GM10248 (cell line): ENCODE results near the gene FIS1.
"Not testable (repeated sequence)": the region's sequence is repeated elsewhere in the genome, so short reads cannot be mapped to it uniquely, and the experiment has no call there.

Source experiments
- CTCF ChIA-PET: fragments of 300-600 bp; sonication (Branson Sonifier 250); formaldehyde crosslinking; extraction: SDS; loops from one replicate; lab custom pipeline; 2021; ENCODE audit warnings: antibody characterized with exemption; lab: Yijun Ruan, JAX
- POLR2A ChIA-PET: fragments of 350-650 bp; sonication (Branson Sonifier 250); formaldehyde crosslinking; extraction: SDS; loops from one replicate; lab custom pipeline; 2020; ENCODE audit warnings: antibody characterized with exemption; lab: Yijun Ruan, JAX
- DNase-seq: peaks from one replicate; pipeline ENCODE4 v3.0.0; 2012; ENCODE audit errors: extremely low spot score
- CTCF ChIP-seq: IDR thresholded peaks from 2 replicates; pipeline ENCODE4 v1.5.1; 2012; ENCODE audit warnings: mild to moderate bottlenecking, low read depth; ENCODE audit errors: extremely low read depth, missing control alignments, control extremely low read depth

The FIS1 gene

GRCh38 chr7:101200862-101201599 lies 43.9 kb downstream of the FIS1 start, which contains the start of gene MOGAT3:
Gene MOGAT3 (minus strand): TSS chr7:101201036. CDS start chr7:101200854, 182 bp downstream.
- no peak for TF ChIP-seq CTCF
- ChIA-PET CTCF (interaction anchor here (0.8 to 5.9 kb wide), 3 partner anchors 9 to 90 kb away, joined by 3 to 41 read pairs (median 3); no protein-coding TSS in a partner anchor), POLR2A (no interaction called here)
- no peak for DNase-seq

GRCh38 chr7:101200504-101200861 lies 44.4 kb downstream of the FIS1 start:
- ChIA-PET POLR2A (interaction anchor here (0.5 kb wide), 1 partner anchor 68 kb away, joined by 4 read pairs; no protein-coding TSS in a partner anchor), CTCF (interaction anchor here (0.8 to 5.9 kb wide), 4 partner anchors 8 to 90 kb away, joined by 3 to 41 read pairs (median 3); no protein-coding TSS in a partner anchor)
- no peak for TF ChIP-seq CTCF
- DNase-seq: no peak

- POLR2A ChIA-PET, DNase-seq: not testable (repeated sequence)
- CTCF ChIA-PET: interaction anchor here (1.0 to 1.3 kb wide), 3 partner anchors 8 to 55 kb away, joined by 3 read pairs; no protein-coding TSS in a partner anchor
Measured at GRCh38 chr7:101199522-101199921, 45.4 kb downstream of the FIS1 start.

- no peak for TF ChIP-seq CTCF
- ChIA-PET CTCF (interaction anchor here (1.0 to 1.3 kb wide), 2 partner anchors 45 to 54 kb away, joined by 3 read pairs; no protein-coding TSS in a partner anchor), POLR2A (no interaction called here)
- no peak for DNase-seq
Measured at GRCh38 chr7:101198476-101198875, 46.4 kb downstream of the FIS1 start.

GRCh38 chr7:101197991-101198390 lies 46.9 kb downstream of the FIS1 start:
- TF ChIP-seq CTCF: no peak
- CTCF ChIA-PET: interaction anchor here (1.3 kb wide), 1 partner anchor 46 kb away, joined by 3 read pairs; no protein-coding TSS in a partner anchor
- no peak for DNase-seq
- POLR2A ChIA-PET: no interaction called here

GRCh38 chr7:101195884-101196283 lies 49.0 kb downstream of the FIS1 start:
- no peak for DNase-seq
- TF ChIP-seq CTCF: no peak
- POLR2A ChIA-PET: no interaction called here
- CTCF ChIA-PET: interaction anchor here (7.9 kb wide), 1 partner anchor 54 kb away, joined by 186 read pairs; no protein-coding TSS in a partner anchor
